Adrenal gland (tissue), 12 donors: ENCODE results near the gene MYCL. TPM values are rescaled to one million over a fixed set of nuclear protein-coding genes. Genes with fewer than 3 reads are reported as not detected.

Experiments used
- DNase-seq, 7 donors: peaks; one replicate each; pipeline ENCODE4 v3.0.0-alpha.2; 2019 to 2020
- H3K27ac ChIP-seq, 5 donors: fragments of 200-600 bp; sonication (generic) in 4 of 5; 1 replicate in 3 of 5; 2 replicates in 2 of 5; pipeline versions ENCODE4 v1.5.1 to v1.8.0; 2016 to 2020; ENCODE audit warnings: mild to moderate bottlenecking in 1 of 5
- H3K27me3 ChIP-seq: fragments of 200-600 bp; 2 replicates; pipeline ENCODE4 v1.8.0; 2021
- H3K36me3 ChIP-seq, 2 donors: fragments of 200-600 bp; replicated peaks in 1 of 2; 1 replicate in 1 of 2; 2 replicates in 1 of 2; pipeline versions ENCODE4 v1.5.1 to v1.8.0; 2018 to 2022
- H3K4me1 ChIP-seq, 2 donors: fragments of 200-600 bp; replicated peaks in 1 of 2; 1 replicate in 1 of 2; 2 replicates in 1 of 2; pipeline versions ENCODE4 v1.5.1 to v1.8.0; 2018 to 2021
- H3K4me3 ChIP-seq, 4 donors: fragments of 200-600 bp; sonication (generic) in 3 of 4; one replicate each; pipeline ENCODE4 v1.5.1; 2016 to 2018
- H3K9me3 ChIP-seq, 3 donors: fragments of 200-600 bp; sonication (generic) in 1 of 3; replicated peaks in 1 of 3; 1 replicate in 2 of 3; 2 replicates in 1 of 3; pipeline versions ENCODE4 v1.5.1 to v1.8.0; 2016 to 2021
- CTCF ChIP-seq, 6 experiments: fragments of 450-650 bp in 4 of 6; fragments of 200-600 bp in 2 of 6; sonication (generic) in 1 of 6; IDR thresholded peaks; 1 replicate in 5 of 6; 2 replicates in 1 of 6; pipeline versions ENCODE4 v1.5.1 to v1.8.0; 2016 to 2021; ENCODE audit warnings: antibody characterized with exemption in 6 of 6, mild to moderate bottlenecking in 2 of 6, moderate library complexity in 1 of 6
- POLR2A ChIP-seq, 2 donors: fragments of 450-650 bp; IDR thresholded peaks; one replicate each; pipeline ENCODE4 v1.6.1; 2017; ENCODE audit warnings: antibody characterized with exemption in 2 of 2, mild to moderate bottlenecking in 2 of 2, moderate library complexity in 1 of 2
- WGBS, 4 donors: extraction: QIAGEN DNeasy Blood & Tissue Kit in 2 of 4; methylation state at CpG; one replicate each; pipeline versions ENCODE4 v1.1.5 to v1.1.7; 2013 to 2017; 5-methylcytosine and 5-hydroxymethylcytosine counted together
- intact Hi-C, 2 donors: fragments of 100-400 bp; cut with DNase I; formaldehyde crosslinking; loops; one replicate each; pipeline versions ENCODE4 v1.14.1 to v1.15.0; 2022 to 2023
- polyA plus RNA-seq, 3 donors: library from polyadenylated mRNA; stranded (reverse); fragments of 200-250 nt in 2 of 3; fragments of 350-450 nt in 1 of 3; fragmentation: Illumina TruSeq in 1 of 3; extraction: RNeasy Lipid Tissue Mini Kit (QIAGEN cat#74804) in 1 of 3; gene quantifications; one replicate each; pipeline ENCODE4 v1.2.3, GENCODE V29; 2013 to 2014
- total RNA-seq, 9 donors: library from RNA; depleted of rRNA in 4 of 9; stranded (reverse); fragments of >200 nt in 4 of 9; fragments of 120-200 nt in 1 of 9; fragmentation: NEBNext Ultra II Directional in 1 of 9; extraction: Animal tissue kit (Norgen Biotek cat#: 25700) in 1 of 9; gene quantifications; one replicate each; pipeline versions ENCODE4 v1.1.0 to v1.2.4, GENCODE V29; 2013 to 2023
- donor health status: healthy with polysubstance abuse.
- donor health status: Bipolar disorder and iron deficiency.
- donor health status: DM: yes; HTN: yes; CAD: no.
- donor health status: DM: no; HTN: no; CAD: no.
- donor health status: DM: no; HTN: no; CAD: no.
- donor health status: DM: yes; HTN: yes; CAD: no.

The MYCL gene
- total and polyA plus RNA-seq, 12 donors = 0.07 to 0.69 (median 0.36) TPM; not detected in 1

- no peaks in the 10 kb centered on the region for H3K4me1 ChIP-seq
- 78 to 91% (median 85%) methylated on average over 1 to 2 of the region's 2 CpGs for WGBS, 4 donors
- H3K27me3 ChIP-seq = peaks cover 4% of the 10 kb centered on the region
- TF ChIP-seq CTCF (IDR thresholded peaks at IDR 0.05) (no peak), POLR2A (IDR thresholded peaks at IDR 0.05) (no peak)
- no peaks in the 10 kb centered on the region for H3K9me3 ChIP-seq
- no peak overlapping the region for H3K27ac ChIP-seq
- intact Hi-C loops = no loop called here
- no peak for DNase-seq
- no peaks in the 10 kb centered on the region for H3K36me3 ChIP-seq
- no peak overlapping the region for H3K4me3 ChIP-seq
These were observed 24.1 kb upstream of the MYCL start for GRCh38 chr1:39925721-39926342.

- WGBS, 4 donors = 35 to 40% (median 37%) methylated on average over 7 to 25 of the region's 25 CpGs
- intact Hi-C loops = loop anchor here in 1 of 2 donors (5.0 kb wide), 1 partner anchor 50 kb away; no protein-coding TSS in a partner anchor
These were observed 20.6 kb upstream of the MYCL start for GRCh38 chr1:39922251-39922688.

GRCh38 chr1:39919545-39919944 lies 17.8 kb upstream of the MYCL start:
- no peaks in the 10 kb centered on the region for H3K9me3 ChIP-seq
- H3K27me3 ChIP-seq = peaks cover 4% of the 10 kb centered on the region
- peak; percentile 14 to 57 (median 52) for TF ChIP-seq CTCF (IDR thresholded peaks at IDR 0.05)
- TF ChIP-seq POLR2A (IDR thresholded peaks at IDR 0.05) = no peak
- no peaks in the 10 kb centered on the region for H3K4me1 ChIP-seq
- no peak overlapping the region for H3K27ac ChIP-seq
- peak in 3 of 7 donors; percentile 27 to 53 (median 32) for DNase-seq
- H3K4me3 ChIP-seq = no peak overlapping the region
- intact Hi-C loops = no loop called here
- WGBS, 4 donors = 28 to 44% (median 34%) methylated on average over 3 of the region's 3 CpGs
- H3K36me3 ChIP-seq = no peaks in the 10 kb centered on the region

More at GRCh38 chr1:39922251-39922688, 20.6 kb upstream of the MYCL start:
- DNase-seq = no peak
- Histone ChIP-seq H3K27ac (no peak overlapping the region), H3K4me3 (no peak overlapping the region), H3K36me3 (no peaks in the 10 kb centered on the region), H3K27me3 (peaks cover 4% of the 10 kb centered on the region), H3K4me1 (no peaks in the 10 kb centered on the region), H3K9me3 (no peaks in the 10 kb centered on the region)
- TF ChIP-seq POLR2A (IDR thresholded peaks at IDR 0.05) = no peak
- no peak for TF ChIP-seq CTCF (IDR thresholded peaks at IDR 0.05)

- Histone ChIP-seq H3K36me3 (no peaks in the 10 kb centered on the region), H3K4me1 (no peaks in the 10 kb centered on the region), H3K27ac (no peak overlapping the region), H3K27me3 (peaks cover 4% of the 10 kb centered on the region), H3K4me3 (no peak overlapping the region), H3K9me3 (no peaks in the 10 kb centered on the region)
- DNase-seq = no peak
- 79 to 95% (median 86%) methylated on average over 2 of the region's 2 CpGs for WGBS, 4 donors
- intact Hi-C loops = no loop called here
- TF ChIP-seq CTCF (IDR thresholded peaks at IDR 0.05) = no peak
- no peak for TF ChIP-seq POLR2A (IDR thresholded peaks at IDR 0.05)
These were observed 16.1 kb upstream of the MYCL start for GRCh38 chr1:39917825-39918224.
